ENCODE results near the gene G3BP2. TPM values are rescaled to one million over a fixed set of nuclear protein-coding genes. Genes with fewer than 3 reads are reported as not detected.

Gene G3BP2
- total and polyA plus RNA-seq, 7 donors = 34.8 to 219 (median 142) TPM

- no peaks in the 10 kb centered on the region for H3K4me1 ChIP-seq
- H3K27ac ChIP-seq = no peak overlapping the region
- 79 to 96% (median 87%) methylated on average over 1 of the region's 1 CpG for WGBS, 3 donors
- no peaks in the 10 kb centered on the region for H3K9me3 ChIP-seq
- intact Hi-C loops (cut with DNase I) = loop anchor here (5.0 to 10.0 kb wide), 5 partner anchors 67 to 300 kb away; partner anchors contain the start of gene USO1 (in 1 of the 2)
- H3K4me3 ChIP-seq = no peak overlapping the region
- no peaks in the 10 kb centered on the region for H3K27me3 ChIP-seq (ENCODE audit: insufficient read depth in 3 of 3, low read length in 2 of 3)
- H3K36me3 ChIP-seq (ENCODE audit: insufficient read depth in 1 of 2, low read depth in 1 of 2) = peaks cover 2 to 98% of the 10 kb centered on the region in 2 donors
- DNase-seq = no peak
- TF ChIP-seq CTCF (IDR thresholded peaks at IDR 0.05) = no peak
- ATAC-seq = no peak
Measured at GRCh38 chr4:75654905-75655304, 18.3 kb downstream of the G3BP2 start.

GRCh38 chr4:75653845-75654503 is 19.2 kb downstream of the G3BP2 start:
- Histone ChIP-seq H3K9me3 (no peaks in the 10 kb centered on the region), H3K4me1 (no peaks in the 10 kb centered on the region), H3K36me3 (ENCODE audit: insufficient read depth in 1 of 2, low read depth in 1 of 2) (peaks cover 2 to 98% of the 10 kb centered on the region in 2 donors), H3K27me3 (ENCODE audit: insufficient read depth in 3 of 3, low read length in 2 of 3) (no peaks in the 10 kb centered on the region), H3K4me3 (no peak overlapping the region), H3K27ac (no peak overlapping the region)
- intact Hi-C loops (cut with DNase I) = loop anchor here (5.0 to 10.0 kb wide), 5 partner anchors 68 to 301 kb away; partner anchors contain the start of gene USO1 (in 1 of the 2)
- DNase-seq (no peak), ATAC-seq (peak; percentile 48 to 77 (median 66))
- WGBS, 3 donors = 64 to 85% (median 70%) methylated on average over 2 of the region's 2 CpGs
- peak; percentile 49 for TF ChIP-seq CTCF (IDR thresholded peaks at IDR 0.05)

- DNase-seq (no peak), ATAC-seq (no peak)
- 63 to 80% (median 63%) methylated on average over 4 of the region's 4 CpGs for WGBS, 3 donors
- no peak for TF ChIP-seq CTCF (IDR thresholded peaks at IDR 0.05)
- intact Hi-C loops (cut with DNase I) = no loop called here
- Histone ChIP-seq H3K4me1 (no peaks in the 10 kb centered on the region), H3K4me3 (no peak overlapping the region), H3K27me3 (ENCODE audit: insufficient read depth in 3 of 3, low read length in 2 of 3) (no peaks in the 10 kb centered on the region), H3K27ac (no peak overlapping the region), H3K36me3 (ENCODE audit: insufficient read depth in 1 of 2, low read depth in 1 of 2) (peaks cover 8 to 73% of the 10 kb centered on the region in 2 donors), H3K9me3 (no peaks in the 10 kb centered on the region)
Measured at GRCh38 chr4:75644095-75644494, 29.1 kb downstream of the G3BP2 start.

GRCh38 chr4:75643651-75644050 is 29.6 kb downstream of the G3BP2 start:
- H3K4me1 ChIP-seq = no peaks in the 10 kb centered on the region
- 49 to 69% (median 56%) methylated on average over 3 of the region's 3 CpGs for WGBS, 3 donors
- no peak overlapping the region for H3K4me3 ChIP-seq
- ATAC-seq (no peak), DNase-seq (no peak)
- TF ChIP-seq CTCF (IDR thresholded peaks at IDR 0.05) = no peak
- H3K9me3 ChIP-seq = no peaks in the 10 kb centered on the region
- H3K36me3 ChIP-seq (ENCODE audit: insufficient read depth in 1 of 2, low read depth in 1 of 2) = peaks cover 8 to 69% of the 10 kb centered on the region in 2 donors
- H3K27me3 ChIP-seq (ENCODE audit: insufficient read depth in 3 of 3, low read length in 2 of 3) = no peaks in the 10 kb centered on the region
- H3K27ac ChIP-seq = no peak overlapping the region
- intact Hi-C loops (cut with DNase I) = no loop called here
